HG03571 (cell line): Measurements from ENCODE around the gene MAT2A.
"Not testable (repeated sequence)": the region's sequence is repeated elsewhere in the genome, so short reads cannot be mapped to it uniquely, and the experiment has no call there.

Source experiments
- ATAC-seq: cut with Tn5 transposase; IDR thresholded peaks from one replicate; pipeline ENCODE4 v1.9.1; 2021; ENCODE audit not compliant: unreplicated experiment

Gene MAT2A

DNA sequence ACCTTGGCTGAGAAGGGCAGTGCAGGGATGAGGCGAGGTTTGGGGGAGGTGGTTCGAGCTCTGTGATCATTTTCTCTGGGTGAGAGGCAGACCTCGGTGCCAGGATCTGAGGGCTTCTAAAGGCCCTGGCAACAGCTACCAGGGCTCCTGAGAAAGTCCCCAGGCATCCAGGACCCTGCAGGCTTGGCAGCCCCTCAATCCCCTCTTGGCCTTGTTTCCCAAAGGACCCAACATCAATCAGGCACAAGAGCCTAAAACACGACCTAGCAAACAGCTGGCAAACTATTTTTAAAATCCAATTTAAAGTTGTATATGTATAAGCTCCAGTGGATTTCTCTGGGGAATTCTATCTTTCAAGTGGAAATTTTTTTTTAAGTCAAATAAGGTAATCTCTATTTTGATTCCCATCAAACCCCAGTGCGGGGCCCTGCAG, 15.0 kb upstream of the MAT2A start:
- no peak for ATAC-seq

DNA sequence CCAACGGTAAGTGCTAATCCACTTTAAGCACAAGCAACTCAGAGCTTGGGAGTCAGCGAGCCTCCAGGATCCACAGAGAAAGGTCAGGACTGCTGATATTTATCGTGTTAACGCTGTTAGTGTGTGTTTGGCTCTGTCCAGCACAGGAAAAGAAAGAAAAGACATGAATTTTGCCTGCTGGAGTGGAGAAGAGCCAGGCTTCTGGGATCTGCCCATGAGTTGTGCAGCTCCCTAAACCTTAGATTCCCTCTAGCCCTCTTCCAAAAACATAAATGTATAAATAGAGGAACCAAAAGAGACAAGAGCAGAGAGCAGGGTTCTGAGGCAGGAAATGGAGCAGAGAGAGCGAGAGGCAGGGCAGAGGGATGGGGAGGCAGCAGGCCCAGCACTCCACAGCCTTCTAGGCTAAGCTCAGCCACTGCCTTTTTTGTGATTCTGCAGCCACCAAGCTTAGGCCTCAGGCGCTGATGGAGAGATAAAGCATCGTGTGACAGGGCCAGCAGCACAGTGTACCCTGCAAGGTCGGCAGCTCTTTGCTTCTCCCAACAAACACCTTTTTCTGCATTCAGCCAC, 14.5 kb upstream of the MAT2A start:
- ATAC-seq: no peak

DNA sequence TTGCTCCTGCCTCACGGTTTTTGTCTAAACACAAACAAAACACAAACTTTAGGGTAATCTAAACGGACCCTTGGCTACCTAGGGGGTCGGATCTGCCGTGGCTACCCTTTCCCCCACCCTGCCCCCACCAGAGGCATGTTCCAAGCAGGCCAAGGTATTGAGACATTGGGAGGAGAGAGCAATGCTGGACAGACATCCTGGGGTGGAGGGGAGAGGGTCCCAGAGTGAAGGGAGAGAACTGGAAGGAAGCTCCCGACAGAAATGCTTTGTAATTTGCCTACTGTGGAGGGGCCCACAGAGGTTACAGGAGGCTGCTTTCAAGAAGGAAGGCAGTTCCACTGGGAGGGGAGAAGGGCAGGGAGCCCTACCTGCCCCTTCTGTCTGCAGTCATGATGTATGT, 13.9 kb upstream of the MAT2A start:
- no peak for ATAC-seq

DNA sequence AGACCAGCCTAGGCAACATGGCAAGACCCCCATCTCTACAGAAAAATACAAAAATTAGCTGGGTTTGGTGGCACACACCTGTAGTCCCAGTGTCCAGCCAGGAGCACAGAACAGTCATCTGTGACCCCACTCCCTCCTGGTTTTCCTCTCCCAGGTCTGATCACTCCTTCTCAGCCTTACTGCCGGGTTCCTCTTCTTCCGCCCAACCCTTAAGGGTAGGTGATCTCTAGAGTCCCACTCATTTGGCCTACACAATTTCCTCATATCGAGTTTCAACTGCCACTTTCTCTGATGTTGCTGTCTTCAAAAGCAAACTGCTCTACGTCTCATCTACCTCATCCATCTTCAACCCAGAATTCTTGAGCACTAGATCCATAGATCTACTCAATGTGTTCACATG, 13.4 kb upstream of the MAT2A start:
- no peak for ATAC-seq

DNA sequence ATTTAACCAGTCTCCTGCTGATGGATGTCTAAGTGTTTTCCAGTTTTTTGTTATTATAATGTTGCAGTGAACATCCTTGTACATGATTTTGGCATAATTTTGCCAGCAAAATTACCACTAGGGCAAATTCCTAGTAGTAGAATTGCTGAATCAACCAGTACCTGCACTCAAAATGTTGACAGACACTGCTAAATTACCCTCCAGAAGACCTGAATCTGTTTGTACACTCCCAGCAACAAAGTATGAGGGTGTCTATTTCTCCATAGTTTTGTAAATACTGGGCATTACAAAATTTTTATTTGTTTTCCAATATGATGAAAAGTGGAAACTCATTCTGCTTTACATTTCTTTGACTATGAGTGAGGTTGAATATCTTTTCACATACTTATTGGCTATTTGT, 11.2 kb upstream of the MAT2A start:
- no peak for ATAC-seq

DNA sequence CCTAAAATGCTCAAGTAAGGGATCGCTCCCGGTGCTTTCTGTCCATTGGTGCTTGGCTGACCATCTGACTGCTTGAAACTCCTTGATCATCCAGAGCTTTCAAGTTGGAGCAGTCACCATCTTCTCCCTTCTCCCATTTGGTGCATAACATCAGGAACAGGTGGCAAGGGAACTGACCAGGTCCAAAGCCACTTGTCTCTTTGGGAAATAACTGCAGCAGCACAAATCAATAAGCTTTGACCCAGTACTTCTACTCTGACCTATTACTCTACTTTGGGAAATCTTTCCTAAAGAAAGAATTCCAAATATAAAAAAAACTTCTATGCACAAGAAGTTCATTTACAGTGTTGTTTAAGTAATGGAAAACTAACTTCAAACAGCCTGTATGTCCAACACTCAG, 10.6 kb upstream of the MAT2A start:
- no peak for ATAC-seq

DNA sequence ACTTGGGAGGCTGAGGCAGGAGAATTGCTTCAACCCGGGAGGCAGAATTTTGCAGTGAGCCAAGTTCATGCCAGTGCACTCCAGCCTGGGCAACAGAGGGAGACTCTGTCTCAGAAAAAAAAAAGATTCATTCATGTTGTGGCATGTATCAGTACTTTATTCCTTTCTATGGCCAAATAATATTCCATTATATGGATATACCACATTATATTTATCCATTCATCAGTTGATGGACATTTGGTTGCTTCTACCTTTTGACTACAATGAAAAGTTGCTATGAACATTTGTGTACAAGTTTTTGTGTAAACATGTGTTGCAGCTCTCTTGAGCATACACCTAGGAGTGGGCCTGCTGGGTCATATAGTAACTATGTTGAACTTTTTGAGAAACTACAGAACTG, 9.2 kb upstream of the MAT2A start:
- no peak for ATAC-seq

DNA sequence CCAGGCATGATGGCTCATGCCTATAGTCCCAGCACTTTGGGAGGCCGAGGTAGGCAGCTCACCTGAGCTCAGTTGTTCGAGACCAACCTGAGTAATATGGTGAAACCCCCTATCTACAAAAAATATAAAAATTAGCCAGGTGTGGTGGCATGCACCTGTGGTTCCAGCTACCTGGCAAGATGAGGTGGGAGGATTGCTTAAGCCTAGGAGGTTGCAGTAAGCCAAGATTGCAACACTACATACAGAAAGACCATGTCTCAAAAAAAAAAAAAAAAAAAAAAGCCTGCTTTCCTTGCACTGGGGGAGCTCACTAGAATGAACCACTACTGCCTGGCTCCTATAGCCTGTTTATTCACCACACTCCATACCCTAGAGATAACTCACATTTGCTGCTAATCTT, 7.4 kb upstream of the MAT2A start:
- ATAC-seq: no peak

DNA sequence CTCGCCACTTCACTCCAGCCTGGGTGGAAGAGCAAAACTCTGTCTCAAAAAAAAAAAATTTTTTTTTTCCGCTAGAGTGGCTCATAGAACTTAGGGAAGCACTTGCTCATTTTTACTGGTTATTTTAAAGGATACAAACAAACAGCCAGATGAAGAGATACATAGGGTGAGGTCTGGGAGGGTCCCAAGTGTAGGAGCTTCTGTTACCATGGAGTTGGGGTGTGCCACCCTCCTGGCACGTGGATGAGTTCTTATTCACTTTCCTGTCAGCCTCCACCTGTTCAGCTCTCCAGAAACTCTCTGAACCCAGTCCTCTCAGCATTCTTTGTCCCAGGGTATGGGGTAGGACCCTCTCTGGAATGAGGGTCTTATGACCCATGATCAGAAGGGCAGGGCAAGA, 4.9 kb upstream of the MAT2A start:
- ATAC-seq: no peak

DNA sequence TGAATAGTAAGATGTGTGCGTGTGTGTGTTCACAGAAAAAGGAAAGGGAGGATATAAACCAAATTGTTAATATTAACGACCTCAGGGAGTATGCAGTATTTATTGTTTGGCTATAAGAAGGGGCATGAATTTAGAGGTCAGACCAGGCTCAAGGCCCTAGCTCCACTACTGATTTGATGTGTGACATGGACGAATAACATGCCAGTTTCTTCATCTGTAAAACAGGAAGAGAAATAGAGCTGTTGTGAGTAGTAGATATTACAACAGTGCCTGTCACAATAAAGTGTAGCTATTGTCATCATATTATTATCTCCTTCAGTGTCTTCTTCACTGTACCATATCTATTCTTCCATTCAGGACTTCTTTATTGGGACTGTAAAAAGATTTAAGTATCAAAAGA, 4.1 kb upstream of the MAT2A start:
- ATAC-seq: no peak

DNA sequence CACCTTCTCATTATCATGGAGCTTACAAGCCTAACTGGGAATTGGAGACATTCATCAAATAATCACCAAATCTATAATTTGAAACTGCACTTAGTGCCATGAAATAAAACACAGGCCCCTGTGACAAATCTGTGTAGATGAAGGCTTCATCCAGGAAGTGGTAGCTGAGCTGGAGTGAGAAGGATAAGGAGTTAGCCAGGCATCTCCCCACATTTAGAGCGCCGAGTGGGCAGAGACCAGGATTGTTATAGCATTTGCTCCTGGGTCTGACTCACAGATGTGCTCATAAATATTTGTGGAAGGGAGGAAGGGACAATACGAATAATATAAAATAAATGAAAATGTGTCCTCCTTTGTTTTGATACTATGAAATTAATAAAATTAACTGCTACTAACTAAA, 2.5 kb upstream of the MAT2A start:
- no peak for ATAC-seq

DNA sequence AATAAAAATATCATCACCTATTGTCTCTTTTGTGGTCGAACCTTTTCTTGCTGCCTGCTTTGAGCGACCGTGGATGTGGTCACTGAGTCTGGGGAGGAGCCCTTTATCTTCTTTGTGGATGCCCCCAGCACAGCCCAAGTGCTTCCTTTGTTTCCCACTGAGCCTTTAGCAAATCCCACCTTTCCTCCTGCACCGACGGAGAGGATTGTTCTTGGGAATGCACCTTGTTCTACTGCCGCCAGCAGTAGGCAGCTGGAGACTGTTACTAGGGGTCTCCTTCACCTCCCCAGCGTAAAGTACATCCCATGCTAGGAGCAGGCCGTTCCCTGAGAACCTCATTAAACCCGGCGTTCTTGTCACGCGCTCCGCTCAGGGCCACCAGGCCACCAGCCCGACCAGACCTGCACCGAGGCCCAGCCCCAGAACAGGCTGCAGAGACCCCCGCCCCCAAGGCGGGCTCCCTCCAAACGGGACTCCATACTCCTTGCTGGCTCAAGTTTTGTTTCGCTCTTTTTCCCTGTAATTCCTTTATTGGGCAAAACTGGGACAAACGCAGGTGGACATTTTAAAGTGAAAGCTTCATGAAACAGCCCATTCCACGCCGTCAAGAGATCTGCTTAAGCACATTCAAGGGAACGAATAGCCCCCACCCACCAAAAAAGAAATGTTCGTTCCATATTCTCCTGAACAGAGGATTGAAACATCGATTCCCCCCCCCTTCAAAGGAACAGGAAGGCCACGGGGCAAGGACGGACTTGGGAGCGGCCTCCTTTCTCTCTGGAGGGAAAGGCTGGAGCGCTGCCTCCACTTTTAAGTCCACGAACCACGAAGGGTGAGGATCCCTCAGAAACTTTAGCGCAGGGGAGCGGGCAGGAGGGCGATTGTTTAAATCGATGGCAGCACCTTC, 1.1 kb upstream of the MAT2A start:
- ATAC-seq: no peak

DNA sequence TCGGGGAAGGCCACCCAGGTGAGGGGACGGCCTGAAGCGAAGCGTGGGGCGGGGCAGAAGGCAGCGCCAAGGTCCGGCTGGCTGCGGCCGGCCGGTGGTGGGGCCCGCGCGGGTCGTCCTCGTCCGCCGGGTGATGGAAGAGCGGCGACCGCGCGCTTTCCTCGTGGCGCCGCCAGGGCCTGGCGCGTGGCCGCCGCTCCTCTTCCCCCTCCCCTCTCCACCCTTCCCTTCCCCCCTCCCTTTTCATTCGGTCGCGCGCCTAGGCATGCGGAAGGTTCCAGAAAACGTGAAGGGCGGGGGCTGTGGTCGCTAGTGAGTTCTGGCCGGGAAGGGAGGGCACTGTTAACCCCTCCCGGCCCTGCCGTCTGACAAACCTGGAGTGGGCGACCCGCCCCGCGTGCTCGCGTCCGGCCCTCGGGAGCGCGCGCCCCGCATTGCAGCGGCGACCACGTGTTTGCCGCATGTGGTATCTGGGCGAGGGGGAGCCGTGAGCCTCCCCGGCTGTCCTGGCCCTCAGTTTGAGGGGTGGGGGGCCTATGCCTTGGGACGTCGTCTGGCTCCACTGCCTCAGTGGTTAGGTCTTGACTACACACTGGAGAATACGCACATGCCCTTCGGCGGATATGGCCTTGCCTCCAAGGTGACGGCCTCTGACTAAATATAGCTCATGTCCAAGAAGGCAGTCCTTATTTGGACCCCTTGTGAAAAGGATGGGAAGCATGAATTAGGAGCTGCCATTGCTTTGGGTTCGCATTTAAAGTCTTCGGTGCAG, 579 bp downstream of the MAT2A start:
- peak; percentile 25 for ATAC-seq

DNA sequence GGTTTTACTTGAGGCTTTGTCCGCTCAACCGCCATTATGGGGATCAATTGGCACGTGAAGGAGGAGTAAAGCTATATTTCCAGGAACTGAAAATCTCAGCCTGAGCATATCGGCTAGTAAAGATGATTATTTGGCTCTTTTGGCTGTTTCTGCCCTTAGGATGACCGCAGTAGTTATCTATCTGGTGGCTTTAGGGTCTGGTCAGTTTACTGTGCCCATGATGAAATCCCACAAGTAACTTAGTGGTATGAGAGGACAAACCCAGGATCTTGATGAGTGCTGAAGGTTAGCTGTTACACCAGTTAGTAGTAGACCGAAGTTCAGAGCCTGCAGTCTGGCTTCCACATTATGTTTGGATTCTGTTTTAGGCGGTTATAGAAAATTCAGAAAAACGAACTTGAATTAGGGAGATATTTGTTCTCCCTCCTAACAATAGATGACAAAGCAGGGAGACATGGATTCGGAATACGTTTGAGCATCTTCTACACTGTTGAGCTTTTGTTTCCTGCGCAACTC, 1.2 kb downstream of the MAT2A start:
- no peak for ATAC-seq

DNA sequence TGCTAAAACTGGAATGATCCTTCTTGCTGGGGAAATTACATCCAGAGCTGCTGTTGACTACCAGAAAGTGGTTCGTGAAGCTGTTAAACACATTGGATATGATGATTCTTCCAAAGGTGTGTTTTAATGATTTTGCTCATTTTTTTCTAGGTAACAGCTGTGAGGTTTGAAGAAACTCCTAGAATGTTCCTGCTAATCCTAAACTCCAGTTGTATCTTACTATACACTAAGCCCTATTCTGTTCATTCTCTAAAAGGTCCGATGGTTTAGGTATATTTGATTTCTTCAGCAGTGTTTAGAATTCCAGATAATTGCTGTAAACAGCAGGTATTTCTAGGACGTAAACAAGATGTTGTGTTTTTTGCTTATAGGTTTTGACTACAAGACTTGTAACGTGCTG, 2.3 kb downstream of the MAT2A start:
- ATAC-seq: no peak

DNA sequence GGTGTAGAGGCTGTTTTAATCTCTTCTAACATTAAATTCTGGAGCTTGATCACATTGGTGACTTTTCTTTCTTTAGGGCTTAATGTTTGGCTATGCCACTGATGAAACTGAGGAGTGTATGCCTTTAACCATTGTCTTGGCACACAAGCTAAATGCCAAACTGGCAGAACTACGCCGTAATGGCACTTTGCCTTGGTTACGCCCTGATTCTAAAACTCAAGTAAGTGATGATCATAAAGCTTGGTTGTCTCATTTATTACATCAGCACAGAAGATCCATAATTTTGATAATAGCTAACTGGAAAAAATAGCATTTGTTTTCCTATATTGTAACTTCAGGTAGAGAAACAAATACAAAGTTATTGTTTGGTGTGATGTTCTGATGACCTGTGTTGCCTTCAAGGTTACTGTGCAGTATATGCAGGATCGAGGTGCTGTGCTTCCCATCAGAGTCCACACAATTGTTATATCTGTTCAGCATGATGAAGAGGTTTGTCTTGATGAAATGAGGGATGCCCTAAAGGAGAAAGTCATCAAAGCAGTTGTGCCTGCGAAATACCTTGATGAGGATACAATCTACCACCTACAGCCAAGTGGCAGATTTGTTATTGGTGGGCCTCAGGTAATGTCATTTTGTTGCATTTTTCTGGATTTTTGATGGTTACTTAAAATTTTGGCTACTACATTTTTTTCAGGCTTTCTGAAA, 2.9 kb downstream of the MAT2A start:
- ATAC-seq: no peak

DNA sequence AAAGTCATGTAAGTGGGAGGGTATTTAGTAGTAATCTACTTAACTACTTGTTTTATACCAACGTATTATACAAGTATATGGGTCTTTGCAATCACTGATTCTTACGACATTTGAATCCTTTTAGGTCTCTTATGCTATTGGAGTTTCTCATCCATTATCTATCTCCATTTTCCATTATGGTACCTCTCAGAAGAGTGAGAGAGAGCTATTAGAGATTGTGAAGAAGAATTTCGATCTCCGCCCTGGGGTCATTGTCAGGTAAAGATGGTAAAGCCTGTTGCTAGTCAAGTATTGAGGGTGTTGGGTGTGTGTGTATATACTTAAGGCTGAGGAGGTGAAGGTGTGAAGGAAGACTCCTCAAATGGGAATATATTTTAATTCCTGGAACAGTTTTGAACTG, 3.8 kb downstream of the MAT2A start:
- no peak for ATAC-seq

DNA sequence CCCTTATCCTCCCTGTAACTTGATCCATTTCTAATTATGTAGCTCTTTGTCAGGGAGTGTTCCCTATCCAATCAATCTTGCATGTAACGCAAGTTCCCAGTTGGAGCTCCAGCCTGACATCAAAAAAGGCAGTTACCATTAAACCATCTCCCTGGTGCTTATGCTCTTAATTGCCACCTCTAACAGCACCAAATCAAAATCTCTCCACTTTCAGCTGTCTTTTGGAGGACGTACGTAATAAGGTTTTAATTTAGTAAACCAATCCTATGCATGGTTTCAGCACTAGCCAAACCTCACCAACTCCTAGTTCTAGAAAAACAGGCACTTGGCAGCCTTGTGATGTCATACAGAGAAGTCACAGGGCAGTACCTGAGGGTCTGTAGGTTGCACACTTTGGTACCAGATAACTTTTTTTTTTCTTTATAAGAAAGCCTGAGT, 5.3 kb downstream of the MAT2A start:
- not testable (repeated sequence) for ATAC-seq

DNA sequence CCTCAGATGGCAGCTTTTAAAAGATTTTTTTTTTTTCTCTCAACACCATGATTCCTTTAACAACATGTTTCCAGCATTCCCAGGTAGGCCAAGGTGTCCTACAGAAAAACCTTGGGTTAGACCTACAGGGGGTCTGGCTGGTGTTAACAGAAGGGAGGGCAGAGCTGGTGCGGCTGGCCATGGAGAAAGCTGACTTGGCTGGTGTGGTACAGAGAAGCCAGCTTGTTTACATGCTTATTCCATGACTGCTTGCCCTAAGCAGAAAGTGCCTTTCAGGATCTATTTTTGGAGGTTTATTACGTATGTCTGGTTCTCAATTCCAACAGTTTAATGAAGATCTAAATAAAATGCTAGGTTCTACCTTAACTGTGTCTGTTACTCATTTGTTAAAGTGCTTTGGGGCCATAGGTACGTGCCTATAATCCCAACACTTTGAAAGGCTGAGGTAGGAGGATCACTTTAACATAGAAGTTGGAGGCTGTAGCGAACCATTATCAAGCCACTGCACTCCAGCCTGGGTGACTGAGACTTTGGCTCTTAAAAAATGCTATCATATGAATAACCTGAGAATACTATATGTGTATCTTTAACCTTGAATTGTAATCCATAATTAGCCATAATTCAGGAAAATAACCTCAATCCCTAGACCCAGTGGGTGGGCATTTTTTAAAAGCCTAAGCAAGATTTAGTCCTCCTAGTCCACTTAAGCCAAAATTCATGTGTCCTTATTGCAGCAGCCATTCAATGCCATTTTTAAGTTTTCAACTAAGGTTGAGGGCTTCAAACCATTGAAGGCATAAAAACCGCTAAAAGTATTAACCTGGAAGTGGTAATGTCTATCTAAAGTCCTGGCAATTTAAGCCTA, 6.2 kb downstream of the MAT2A start:
- ATAC-seq: not testable (repeated sequence)

DNA sequence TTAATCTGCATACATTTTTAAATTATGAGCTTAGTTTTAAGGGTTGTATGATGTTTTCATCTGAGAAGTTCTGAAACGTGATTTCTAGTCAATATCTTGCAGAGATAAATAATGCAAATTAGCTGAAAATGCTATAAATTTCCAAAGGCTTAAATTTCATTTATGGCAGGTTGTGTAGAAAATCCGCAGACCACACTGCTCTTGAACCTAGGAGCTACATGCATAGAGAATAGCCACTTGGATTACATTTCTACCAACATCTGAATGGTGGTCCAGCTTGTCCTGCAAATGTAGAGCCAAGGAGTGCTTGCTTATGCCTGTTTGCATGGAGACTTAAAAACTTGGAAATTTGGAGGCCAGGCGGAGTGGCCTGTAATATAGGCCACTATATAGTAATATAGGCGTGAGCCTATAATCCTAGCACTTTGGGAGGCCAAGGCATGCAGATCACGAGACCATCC, 6.8 kb downstream of the MAT2A start:
- ATAC-seq: no peak
